Fibroblast of skin of right biceps (primary cell): Measurements from ENCODE around the gene GPAT2.
"Not testable (repeated sequence)": the region's sequence is repeated elsewhere in the genome, so short reads cannot be mapped to it uniquely, and the experiment has no call there.

Experiments used
- DNase-seq: peaks from one replicate; pipeline ENCODE4 v3.0.0-alpha.2; 2013

GPAT2 gene, protein sequence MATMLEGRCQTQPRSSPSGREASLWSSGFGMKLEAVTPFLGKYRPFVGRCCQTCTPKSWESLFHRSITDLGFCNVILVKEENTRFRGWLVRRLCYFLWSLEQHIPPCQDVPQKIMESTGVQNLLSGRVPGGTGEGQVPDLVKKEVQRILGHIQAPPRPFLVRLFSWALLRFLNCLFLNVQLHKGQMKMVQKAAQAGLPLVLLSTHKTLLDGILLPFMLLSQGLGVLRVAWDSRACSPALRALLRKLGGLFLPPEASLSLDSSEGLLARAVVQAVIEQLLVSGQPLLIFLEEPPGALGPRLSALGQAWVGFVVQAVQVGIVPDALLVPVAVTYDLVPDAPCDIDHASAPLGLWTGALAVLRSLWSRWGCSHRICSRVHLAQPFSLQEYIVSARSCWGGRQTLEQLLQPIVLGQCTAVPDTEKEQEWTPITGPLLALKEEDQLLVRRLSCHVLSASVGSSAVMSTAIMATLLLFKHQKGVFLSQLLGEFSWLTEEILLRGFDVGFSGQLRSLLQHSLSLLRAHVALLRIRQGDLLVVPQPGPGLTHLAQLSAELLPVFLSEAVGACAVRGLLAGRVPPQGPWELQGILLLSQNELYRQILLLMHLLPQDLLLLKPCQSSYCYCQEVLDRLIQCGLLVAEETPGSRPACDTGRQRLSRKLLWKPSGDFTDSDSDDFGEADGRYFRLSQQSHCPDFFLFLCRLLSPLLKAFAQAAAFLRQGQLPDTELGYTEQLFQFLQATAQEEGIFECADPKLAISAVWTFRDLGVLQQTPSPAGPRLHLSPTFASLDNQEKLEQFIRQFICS

DNA sequence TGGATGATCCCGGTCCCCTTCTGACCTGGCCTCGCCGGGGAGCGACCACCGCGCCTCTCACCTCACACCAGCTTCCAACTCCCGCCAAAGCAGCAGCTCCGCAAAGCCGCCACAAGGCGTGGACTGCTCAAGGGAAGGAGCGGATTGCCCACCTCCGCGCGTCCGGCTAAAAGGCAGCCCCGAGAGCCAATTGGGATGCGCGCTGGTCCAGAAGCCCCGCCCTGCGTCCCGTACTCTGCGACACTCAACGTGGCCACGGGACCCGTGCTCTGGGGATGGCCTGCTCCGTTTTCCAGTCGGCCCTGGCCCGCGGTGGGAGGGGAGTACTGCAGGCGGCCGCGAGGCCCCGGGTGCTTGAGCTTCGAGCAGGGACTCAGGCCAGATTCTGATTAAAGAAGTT lies at the start of gene GPAT2:
TSS of gene GPAT2 (minus strand) at position 125 of the 400 bp plus-strand sequence. CDS start 2,557 bp downstream, outside the sequence.
- DNase-seq, result not testable (repeated sequence)

DNA sequence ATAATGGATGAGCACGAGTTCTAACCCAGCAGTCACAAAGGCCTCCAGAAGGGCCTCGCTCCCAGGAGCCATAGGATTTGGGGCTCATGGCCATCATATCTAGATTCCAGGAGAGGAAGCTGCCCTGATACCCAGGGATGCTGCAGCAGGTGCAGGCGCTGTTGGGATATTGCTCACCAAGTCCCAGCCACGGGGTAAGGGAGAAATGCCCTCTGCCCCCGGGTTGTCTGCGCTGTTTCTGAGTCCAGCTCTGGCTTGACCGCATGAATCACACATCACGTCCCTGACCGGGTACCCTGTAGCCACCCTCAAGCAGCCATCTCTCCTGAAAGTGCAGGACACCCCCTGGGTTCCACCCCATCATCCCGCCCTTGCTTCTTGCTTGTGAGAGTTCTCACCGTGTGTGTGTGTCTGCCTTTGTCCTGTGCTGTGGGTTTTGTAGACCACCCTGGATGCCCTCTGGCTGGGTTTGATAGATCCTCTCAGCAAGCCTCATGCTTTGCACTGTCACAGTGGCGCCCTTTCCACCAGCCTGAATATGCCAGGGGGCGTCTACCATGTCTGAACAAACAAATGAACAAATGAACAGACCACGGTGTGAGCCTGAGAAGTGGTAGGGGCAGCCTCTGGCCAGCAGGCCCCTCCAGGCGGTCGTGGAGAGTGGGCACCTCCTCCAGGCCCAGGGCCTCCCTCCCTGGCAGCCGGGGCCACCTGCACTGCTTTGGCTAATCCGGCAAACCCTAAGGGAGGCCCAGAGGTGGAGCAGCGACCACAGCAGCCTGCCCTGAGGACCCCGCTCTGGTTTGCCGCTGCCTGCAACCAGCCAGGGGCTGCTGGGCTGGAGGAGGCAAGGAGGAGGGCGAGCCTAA lies 49.5 kb upstream of the GPAT2 start:
- no peak for DNase-seq

DNA sequence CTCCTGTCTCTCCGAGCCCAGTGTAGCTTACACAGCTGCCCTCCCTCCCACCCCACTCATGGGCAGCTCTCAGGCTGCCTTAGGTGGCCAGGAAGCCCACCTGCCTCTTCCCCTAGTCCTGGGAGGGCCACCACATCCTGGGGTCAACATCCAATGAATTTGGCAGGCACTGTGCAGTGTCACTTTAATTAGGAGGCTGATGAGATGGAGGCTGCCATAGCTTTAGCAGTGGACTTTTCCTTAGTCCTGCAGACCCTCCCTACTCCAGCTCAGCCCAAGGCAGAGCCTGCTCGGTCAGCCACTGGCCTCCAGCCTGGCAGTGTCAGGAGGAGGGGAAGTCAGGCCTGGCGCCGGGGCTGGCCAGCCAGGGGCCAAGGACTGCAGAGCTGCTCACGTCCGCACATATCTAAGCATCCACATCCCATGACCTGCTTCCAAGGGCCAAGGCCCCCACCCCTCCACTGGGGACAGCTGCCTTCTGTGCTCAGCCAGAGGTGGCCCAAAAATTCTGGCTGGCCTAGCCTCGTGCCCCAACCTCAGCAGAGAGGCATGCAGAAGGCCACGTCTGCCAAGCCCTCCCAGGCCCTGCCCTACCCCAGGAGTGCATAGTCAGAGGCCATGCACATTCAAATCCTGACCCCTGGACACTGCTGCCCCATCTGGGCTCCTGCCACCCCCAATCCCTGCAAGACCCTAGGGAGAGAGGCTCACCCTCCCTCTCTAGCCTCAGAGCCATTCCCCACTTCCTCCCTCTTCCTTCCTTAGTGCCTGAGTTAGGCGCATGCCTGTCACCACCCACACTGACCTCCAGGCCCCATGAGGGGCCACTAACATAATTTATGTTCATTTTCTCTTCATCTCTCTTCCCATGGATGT lies 48.6 kb upstream of the GPAT2 start:
- DNase-seq, result no peak

DNA sequence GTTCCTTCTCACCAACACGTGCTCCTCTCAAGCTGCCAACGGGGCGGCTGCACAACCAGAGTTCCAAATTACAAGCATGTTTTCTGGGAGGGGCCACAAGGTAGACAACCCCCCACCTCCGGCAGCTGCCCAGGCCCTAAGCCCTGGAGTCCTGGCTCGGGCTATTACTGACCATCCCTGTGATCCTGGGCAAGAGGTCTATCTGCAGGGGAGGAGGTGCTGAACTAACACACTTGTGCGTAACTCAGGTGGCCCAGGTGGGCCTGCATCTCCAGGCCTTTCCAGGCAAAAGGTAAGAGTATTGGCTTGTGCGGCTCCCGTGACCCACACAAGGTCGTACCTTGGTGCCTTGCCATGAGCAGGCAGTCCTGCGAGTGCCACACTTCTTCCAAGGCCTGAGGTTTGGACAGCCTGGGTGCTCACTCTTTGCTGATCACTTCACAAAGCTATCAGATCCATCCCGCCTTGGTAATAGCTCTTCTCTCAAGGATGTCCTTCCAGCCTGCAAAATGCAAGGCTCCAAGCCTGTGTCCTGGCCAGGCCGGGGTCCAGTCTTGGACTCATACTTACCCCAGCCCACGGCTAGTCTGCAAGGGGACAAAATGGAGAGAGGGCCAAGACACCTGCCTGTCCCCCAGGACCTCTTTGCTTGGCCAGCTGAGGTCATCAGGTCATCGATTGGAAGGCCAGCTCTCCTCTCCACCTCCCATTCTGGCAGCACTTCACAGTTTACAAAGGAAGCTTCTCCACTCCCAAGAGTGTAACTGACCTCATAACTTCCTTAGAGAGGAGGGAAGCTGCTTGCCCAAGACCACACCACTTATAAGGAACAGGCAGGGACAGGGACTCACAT lies 47.7 kb upstream of the GPAT2 start:
- no peak for DNase-seq

DNA sequence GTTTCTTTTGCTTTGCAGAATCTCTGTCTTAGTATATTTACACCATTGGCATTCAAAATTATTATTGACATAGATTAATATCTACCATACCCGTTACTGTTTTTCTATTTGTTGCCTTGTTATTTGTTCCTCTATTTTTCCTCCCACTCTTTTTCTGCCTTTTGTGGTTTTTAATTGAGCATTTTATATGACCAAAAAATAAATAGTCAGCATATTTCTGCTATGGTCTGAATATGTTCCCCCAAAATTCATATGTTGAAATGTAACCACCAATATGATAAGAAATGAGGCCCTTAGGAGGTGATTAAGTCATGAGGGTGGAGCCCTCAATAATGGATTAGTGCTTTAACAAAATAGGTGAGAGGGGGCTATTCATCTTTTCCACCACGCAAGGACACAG lies 46.3 kb upstream of the GPAT2 start:
- DNase-seq, result no peak

DNA sequence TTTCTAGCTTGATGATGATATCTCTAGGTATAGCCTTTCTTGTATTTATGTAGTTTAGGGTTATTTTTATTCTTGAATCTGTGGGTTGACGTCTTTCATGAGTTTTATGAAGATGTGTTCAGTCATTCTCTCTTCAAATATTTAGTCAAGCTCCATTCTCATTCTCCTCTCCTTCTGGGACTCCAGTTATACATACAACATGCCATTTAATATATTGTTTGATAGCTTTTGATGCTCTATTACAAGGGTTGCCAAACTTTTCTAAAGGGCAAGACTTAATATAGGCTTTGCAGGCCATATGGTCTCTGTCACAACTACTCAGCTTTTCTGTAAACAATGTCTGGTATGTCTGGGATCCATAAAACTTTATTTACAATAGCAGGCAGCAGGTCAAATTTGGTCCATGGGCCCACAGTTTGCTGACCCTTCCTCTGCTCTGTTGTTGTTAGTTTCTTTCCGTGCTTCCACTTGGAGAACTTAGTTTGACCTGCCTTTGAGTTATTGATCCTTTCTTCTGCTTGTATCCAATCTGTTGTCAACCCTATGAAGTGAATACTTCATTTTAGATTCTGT lies 40.6 kb upstream of the GPAT2 start:
- no peak for DNase-seq

DNA sequence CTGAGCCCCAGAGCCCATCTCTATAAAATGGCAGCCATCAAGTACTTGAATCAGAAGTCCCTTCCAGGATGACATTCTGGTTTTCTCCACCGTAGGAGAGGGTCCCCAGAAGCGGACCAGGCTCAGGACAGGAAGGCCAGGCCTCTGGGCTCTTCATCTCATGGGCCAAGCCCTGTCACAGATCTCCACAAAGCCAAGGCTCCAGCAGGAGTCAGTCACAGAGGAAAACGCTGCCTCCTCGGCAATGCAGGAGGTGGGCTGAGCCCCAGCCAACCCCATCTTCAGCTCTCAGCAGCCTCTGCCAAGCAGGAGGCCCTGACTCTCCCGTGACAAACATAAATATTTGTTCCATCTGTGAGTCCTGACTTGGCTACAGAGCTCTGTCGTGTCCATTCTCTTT lies 39.4 kb upstream of the GPAT2 start:
- DNase-seq, result no peak

DNA sequence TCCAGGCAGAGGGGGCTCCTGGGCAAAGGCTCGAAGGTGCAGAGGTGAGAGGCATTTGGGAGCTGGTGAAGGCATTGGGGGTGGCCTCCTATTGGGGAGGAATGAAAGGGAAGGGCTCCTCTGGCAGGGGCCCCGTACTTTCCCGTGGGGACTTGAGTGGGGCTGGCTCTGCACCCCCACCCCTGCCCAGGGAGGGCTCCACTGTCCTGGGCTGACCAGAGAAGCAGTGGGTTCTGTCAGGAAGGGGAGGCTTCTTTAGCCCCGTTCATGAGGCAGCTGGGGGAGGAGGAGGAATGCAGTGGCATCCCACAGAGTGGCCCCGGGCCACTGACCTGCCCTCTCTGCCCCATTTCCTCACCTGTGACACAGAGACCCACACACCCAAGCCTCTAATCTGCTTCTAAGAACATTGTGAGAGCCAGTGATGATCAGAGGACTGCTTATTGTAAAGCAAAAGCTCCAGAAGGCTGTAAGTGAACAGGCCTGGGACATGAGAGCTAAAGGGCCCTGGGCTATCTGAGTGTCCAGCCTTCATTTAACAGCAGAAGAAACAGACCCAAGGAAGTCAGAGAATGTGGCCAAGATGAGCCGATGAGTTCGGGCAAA lies 38.6 kb upstream of the GPAT2 start:
- DNase-seq, result no peak

DNA sequence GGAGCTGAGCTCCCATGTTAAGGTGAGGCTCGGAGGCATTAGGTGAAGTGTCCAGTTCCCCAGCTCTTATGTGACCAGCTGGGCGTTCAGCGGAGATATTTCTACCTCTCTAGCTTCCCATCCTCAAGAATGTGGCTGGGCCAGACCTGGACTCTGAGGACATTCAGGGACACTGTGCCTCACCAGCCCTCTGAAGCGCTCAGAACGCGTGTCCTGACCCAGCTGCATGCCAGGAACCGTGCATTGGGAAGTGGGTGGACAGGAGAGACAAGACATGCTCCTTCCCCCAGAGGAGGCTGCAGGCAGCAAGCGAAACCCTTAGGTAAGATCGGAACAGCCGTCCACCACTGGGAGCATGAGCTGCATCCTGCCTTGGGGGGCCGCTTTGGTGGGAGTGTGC lies 38.0 kb upstream of the GPAT2 start:
- no peak for DNase-seq

DNA sequence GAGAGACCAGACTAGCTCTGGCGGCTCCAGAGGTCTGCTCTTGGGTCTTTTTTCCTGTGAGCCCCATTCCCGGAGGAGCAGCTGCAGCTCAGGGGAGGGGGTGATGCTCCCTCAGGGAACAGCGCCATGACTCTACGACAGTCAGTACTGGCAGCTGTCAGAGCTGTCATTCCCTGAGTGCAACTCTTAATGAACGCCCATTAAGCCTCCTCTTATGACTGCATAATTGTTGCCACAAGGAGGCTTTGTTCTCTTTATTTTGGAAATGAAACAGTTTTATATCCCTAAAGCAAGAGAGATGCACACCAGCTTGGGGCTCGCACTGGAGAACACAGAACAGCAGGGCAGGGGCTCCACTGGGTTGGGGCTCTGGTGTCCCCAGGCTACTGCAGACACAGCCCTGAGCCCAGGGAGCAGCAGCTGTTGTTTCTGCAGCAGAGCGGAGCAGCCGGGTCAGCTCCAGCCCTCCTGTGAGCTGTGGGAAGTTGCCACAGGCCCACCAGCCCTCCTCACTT lies 37.3 kb upstream of the GPAT2 start:
- not testable (repeated sequence) for DNase-seq

DNA sequence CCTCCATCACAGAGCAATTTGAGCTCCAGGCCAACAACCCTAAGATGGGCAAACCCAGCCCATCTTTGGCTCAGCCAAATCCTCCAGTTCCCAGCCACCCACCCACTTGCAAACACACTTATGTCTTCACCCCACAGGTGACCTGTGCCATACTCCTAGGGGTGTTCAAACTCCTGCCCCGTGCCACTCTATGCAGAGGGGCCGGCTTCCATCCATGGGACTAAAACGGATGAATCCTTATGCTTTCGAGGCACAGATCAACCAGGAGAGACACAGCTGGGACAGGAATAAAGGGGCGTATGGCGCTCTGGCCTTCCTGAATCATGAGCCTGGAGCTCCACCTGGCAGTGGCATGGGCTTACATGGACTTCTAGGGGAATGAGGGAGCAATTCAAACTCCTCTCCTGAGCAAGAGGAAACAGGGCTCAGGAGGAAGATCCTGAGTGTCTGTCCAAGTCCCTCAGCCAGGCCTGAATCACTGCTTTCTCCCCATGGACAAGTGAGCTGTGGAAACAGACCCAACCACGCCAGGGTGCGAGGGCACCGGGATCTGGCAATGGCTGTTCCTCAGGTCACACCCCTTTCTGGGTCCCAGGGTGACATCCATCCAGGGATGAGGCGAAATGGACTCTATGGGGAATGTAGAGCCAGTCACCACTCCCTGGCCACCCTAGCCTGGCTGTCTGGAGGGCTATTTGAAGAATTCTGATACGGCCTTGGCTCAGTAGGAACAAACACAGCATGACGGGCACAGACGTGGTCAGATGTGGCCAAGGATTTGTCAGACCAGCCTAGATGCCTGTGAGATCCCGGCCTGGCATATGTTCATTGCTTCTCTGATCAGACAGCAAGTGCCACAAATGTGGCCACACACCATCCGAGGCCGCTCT lies 36.6 kb upstream of the GPAT2 start:
- not testable (repeated sequence) for DNase-seq

DNA sequence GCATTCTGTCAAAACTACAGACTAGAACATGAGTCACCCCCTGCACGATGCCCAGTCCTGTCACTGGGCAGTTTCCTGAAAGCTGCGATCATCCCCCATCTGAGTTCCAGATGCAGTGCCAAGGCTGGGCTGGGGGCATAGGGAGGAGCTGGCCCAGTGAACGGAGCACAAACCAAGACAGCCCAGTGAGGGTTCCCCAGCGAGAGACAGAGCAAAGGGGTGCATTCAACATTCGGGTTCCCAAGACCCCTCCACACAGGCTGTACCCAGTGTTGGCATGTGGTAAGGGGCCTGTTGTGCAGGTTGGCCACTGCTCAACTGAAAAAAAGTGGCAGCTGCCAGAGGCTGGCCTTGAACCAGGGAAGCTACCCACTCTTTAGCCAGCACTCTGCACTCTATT lies 35.6 kb upstream of the GPAT2 start:
- not testable (repeated sequence) for DNase-seq

DNA sequence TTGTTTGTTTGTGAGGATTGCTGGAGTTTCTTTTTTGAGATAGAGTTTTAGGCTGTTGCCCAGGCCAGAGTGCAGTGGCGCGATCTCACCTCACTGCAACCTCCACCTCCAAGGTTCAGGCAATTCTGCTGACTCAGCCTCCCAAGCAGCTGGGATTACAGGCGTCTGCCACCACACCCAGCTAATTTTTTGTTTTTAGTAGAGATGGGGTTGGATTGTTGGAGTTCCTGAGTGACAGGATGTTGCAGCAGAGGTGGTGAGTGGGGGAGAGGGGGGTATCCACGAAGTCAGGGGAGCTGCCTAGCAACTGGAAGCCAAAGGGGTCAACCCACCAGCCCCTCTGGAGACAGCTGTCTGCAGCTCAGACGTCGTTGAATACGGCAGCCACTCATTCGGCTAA lies 35.2 kb upstream of the GPAT2 start:
- DNase-seq, result not testable (repeated sequence)

DNA sequence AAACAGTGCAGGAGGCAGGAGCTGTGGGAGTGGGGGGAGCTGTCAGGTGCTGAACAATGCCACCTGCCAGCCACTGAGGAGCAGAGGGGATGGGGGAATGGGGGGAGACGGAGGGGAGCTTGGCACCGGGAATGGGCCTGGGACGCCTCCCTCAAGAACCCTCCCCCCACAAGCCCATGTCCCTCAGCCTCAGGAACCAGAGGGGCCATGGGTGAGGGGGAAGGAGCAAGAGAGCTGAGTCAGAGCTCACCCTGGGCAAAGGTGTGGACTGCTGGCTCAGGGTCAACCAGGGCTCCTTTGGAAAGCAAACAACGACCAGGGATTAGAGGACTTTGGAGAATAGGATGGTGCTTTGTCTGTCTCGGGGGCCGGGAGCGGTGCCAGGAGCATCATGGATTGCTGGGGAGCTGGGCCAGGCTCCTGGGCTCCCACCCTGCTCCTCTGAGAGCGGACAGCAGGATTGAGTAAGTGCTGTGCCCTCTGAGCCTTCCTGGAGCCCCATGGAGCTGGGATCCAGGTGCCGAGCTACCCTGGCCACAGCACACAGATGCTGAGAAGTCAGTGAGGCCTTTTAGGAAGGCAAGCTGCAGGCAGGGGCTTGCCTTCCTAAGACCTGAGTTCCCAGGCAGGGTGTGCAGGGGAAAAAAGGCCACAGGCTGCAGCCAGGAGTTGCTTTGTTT lies 33.3 kb upstream of the GPAT2 start:
- DNase-seq, result not testable (repeated sequence)

DNA sequence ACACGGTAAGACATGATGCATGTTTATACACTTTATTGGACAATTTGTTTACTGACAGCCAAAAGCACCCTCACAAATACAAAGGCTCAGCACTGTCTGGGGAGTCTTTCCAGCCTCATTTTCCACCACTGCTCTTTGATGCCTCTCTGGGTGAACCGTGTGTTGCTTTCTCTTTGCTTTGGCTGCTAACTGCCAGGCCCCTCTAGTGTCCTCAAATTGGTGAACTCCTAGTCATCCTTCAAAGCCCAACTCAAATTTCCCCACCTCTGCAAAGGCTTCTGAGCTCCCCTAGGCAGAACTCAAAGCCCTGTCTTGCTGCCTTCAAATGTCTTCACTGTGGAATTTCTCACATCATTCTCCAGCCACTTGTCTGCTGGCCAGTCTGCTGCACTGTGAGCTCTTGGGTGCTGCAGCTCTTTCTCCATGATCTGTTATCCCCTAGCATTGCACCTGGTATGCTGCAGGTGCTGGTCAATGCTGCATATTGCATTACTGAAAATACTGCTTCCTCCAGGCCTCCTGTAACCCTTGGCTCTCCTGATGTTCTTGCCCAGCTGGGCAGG lies 32.5 kb upstream of the GPAT2 start:
- DNase-seq, result not testable (repeated sequence)

DNA sequence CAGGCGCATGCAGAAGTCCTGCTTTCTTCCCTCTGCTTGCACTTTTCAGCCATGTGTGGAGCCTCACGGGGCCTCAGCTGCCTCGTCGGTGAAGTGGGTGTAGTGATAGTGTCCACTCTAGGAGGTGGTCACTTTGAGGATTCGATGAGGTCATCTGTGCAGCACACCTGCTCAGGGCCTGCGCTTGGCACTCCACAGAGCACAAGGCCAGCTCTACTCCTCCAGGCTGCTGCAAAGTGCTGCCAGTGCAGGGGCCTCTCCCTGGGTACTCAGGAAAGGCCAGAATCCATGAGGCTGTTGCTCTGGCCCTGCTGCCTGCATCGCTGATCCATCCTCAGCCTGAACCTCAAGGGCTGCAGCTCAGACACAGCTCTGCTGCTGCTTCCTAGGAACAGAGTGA lies 31.8 kb upstream of the GPAT2 start:
- not testable (repeated sequence) for DNase-seq

DNA sequence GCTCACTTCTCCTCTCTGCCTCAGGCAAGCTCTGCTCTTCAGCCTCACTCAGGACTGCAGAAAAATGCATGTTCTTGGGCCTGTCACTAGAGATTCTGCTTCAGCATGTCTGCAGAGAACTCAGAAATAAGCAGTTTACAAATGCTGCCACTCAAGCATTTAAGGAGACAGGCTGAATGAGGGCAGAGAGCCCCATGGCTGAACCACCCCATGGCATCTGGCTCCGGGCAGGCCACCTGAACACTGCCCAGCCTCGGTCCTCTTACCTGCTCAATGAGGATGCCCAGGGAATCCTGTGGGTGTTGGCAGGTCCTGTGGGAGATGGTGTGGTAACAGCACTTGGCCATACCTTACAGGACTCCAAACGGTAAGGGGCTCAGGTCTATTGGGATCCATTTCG lies 31.2 kb upstream of the GPAT2 start:
- DNase-seq, result not testable (repeated sequence)

DNA sequence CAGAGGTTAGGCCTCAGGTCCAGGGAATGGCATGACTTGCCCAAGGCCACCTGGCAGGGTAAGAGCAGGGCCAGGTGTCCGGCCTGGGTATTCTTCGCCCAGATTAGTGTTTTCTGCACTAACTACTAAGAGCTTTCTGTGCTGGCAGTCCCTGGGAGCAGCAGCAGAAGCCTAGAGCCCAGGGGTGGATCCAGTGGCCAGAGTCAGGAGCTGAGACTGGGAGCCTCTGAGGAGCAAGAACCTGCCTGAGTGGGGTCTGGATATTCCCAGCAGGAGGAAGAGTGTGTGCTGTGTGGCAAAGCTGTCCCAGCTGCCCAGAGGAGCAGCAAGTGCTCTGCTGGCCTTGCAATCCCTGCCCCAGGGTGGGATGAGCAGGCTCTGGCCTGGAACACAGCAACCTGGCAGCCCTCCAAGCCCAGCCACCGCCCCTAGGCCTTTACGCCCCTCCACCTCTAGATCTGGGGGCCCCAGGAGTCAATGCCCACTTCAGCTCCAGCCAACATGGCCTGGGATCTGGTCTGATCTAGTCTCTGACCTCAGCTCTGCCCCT lies 30.7 kb upstream of the GPAT2 start:
- no peak for DNase-seq
